DMS53 treated with DMSO at 0.1 percent for 48 hours (cell line): ENCODE measurements around the gene KMT2D.
"Not testable (repeated sequence)": the region's sequence is repeated elsewhere in the genome, so short reads cannot be mapped to it uniquely, and the experiment has no call there.

Source experiments
- DNase-seq: peaks from one replicate; lab custom pipeline; 2025; ENCODE audit not compliant: unreplicated experiment; lab: John Stamatoyannopoulos, UW

The KMT2D gene

DNA sequence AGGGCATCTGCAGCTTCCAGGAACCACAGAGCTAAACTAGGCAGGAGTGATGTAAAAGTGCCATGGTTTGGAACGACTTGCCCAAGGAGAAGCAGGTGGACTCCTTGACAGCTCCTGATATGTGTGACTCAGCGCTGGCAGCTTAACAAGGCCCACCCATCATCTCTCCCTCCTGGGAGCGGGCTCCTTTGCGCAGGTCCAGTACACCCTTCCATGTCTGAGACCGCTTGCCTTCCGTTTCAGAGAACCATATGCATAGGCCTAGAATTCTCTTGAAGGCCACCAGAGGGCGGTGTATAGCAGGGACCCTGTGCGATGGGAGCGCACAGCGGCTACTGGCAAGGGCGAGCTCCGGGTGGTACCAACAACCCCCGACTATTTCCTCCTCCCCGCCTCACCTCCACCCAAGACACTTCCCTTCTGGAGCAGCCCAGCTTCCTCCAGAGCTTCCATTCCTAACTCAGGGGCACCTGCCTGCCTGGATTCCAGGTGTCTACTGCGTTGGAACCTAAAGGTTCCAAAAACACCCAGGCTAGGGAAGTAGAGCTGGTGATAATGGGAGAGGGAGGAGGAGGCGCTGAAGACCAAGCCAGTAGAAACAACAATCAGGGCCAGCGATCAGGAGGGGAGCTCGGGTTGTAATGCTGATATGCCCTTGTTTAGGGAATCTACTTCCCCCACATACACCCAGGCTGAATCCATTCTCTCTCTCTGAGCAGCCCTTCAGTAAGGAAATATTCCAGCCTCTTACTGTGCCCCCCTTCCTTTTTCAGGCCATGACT, 27.7 kb upstream of the KMT2D start:
- peak; percentile 91 for DNase-seq

DNA sequence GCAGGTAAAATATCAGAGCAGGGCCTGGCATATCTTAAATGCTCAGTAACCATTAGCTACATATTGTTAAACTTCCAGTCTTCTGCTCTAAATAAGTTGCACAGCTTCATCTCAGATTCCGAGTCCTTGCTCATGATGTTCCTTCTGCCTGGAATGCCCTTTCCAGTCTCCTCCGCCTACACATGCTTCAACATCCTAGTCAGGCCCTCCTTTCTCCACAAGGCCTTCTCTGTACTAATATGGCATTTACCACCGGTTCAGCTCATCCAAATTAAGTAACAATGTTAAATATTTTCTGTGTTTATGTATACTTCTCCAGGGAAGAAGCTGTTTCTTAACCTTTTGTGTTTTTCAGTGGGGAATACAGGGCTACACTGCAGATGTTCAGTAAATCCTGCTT, 25.5 kb upstream of the KMT2D start:
- no peak for DNase-seq

DNA sequence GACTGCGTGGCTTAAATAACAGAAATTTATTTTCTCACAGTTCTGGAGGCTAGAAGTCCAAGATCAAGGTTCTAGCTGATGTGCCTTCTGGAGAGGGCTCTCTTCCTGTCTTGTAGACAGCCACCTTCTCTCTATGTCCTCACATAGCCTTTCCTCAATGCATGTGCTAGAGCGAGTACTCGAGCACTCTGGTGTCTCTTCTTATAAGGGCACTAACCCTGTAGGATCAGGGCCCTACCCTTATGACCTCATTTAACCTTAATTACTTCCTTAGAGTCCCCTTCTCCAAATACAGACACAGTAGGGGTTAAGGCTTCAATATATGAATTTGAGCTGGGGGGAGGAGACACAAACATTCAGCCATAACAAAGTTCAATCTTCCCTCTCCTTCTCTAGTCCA, 23.8 kb upstream of the KMT2D start:
- no peak for DNase-seq

DNA sequence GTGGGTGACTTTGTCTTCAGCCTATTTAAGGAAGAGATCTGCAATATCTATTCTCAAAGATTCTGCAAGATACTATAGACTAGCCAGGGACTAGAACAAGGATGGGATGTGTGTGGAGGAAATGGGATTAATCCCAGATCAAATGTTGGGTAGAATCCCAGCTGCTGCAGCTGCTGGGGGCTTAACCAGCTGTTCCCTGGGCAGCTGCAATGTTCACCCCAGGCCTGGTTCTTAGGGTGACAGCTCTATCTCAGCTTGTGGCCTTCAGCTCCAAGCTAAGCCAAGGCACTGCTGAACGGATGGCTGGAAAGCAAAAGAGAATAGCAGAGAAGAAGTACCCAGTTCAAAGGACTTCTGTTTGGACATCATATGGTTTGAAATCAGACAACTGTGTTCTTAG, 19.2 kb upstream of the KMT2D start:
- DNase-seq = no peak

DNA sequence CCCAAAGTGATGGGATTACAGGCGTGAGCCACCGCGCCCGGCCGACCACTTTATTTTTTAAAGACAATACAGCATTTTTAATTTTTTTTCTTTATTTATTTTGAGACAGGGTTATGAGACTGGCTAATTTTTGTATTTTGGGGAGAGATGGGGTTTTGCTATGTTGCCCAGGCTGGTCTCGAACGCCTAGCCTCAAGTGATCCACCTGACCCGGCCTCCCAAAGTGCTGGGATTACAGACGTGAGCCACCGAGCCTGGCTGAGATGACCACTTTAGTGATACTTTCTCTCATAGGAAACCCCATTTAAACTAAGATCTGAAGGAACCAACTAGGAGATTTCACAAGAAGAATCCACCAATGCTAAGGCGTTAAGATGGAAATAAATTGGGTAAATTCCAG, 10.4 kb upstream of the KMT2D start:
- no peak for DNase-seq

DNA sequence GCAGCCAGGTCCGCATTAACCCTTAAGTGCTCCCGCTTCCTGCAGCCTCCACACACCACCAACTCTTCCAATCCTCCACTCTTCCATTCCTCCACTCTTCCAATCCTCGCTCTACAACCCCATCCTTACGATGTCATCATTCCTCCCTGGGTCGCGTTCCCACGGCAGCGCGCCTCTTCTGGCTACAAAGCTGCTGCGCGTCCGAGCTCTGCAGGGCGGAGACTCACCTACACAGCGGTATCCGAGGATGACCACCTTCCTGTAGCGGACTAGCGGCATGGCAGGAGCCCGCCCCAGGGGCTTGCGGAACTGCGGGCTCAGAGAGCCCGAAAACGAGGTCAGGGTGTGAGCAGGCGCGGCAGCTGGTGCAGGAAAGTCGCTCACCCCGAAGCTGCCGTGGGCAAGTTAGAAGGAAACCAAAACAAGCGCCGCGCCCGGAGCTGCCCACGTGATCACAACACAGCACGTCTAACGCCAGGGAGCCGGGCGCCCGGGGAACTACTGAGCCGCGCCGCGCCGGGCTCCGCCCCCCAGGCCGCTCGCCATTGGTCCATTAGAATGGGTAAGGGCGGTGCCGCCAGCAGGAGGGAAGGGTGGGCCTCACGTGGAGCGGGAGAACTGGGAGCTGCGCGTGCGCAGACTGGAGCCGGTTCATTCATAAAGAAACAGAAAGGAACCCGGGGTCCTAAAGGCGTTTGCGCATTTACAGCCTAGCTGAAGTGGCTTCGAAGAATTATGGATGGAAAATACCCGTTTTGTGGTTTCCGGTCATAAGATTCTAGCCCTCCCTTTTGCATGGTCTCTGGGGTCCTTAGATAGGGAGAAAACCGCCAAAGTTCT, 9.1 kb upstream of the KMT2D start, which contains the start of gene RHEBL1:
TSS of gene RHEBL1 (minus strand) at position 473 of the 840 bp plus-strand sequence. CDS start at position 279, 194 bp downstream.
- DNase-seq = peak; percentile 94

DNA sequence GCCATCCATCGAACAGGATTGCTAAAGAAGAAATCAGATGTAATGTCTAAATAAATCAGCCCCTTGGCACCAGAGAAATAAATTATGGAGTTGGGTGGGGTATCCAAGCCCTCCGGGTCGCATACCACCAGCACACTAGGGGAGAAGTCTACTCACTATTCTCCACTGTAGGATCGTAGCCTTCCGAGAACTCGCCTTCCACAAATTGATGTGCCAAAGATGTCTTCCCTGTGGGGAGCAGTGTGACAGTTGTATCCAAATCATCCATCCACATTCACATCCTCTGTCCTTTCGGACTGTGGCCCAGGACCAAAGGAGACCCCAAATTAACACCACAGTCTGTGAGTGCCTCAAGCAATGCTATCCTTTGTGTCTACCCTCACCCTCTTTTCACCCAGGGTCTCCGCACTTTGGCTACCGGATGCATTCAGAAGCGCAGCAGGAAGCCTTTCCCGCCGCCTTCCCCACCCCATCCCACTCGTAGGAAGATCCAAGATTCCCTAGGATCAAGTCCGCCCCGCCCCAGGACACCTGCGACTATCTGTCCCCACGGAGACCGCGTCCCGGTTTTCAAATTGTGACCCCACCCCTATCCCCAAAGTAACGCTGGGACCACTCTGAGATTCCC, 8.4 kb upstream of the KMT2D start:
- DNase-seq = no peak

DNA sequence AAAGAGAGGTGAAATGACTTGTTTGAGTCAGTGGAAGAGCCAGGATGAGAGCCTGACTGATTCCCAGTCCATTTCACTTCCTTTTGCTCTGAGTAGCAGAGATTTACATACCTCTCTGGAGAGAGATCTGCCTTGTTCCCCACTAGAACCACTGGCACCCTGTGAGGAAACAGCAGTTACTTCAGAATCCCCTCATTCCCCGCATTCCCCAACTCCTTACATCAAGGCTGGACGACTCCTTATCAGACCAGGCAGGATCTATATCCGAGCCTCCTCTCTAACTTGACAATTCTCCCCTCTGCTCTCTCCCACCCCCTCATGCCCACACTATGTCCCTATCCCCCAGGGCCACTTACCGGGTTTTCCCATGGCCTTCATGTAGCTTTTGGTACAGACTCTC, 5.5 kb upstream of the KMT2D start:
- DNase-seq = no peak

DNA sequence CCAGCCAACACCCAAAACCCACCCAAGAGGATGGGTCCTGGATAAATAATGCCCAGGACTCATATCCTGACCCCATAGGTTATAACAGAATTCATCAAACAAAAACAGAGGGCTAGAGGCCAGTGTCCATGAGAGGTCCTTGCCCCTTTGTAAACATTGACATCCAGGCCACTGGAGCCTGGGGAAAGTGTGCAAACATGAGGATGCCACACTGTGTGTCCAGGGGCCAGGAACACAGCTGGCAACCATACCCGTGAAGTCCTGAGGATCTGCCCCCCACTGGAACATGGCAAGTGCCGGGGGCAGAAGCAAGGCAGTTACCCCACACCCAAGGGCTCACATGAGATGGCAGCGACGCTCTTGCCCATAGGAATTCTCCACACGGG, 4.2 kb upstream of the KMT2D start:
- no peak for DNase-seq

DNA sequence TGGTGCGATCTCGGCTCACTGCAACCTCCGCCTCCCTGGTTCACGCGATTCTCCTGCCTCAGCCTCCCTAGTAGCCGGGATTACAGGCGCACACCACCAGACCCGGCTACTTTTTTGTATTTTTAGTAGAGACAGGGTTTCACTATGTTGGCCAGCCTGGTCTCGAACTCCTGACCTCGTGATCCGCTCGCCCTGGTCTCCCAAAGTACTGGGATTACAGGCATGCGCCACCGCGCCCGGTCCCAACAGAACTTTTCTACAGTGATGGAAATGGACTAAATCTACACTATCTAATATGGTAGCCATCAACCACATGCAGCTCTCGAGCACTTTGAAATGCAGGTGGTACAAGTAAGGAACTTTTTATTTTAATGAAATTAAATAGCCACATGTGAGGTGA, 1.3 kb upstream of the KMT2D start:
- DNase-seq = not testable (repeated sequence)

DNA sequence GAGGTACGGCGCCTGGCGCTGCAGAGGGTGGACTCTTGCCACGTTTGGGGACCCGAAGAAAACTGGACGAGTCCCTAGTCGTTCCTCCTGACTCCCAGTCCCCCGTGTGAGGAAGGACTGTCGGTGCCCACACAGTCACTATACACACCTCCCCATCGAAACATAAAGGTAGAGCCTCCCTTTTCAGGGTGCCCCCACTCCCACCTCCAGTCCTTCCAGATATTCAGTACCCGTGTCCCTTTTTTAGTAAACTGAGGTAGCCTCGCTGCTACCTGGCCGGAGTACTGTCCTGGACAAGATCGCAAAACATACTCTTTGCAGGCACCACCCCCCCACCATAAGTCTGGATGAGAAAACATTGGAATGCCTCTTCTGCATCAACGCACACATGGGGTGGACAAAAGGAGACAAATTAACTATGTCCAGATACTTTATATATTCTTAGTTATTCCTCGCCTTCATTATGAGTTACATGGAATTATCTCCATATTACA, 610 bp upstream of the KMT2D start:
- no peak for DNase-seq

DNA sequence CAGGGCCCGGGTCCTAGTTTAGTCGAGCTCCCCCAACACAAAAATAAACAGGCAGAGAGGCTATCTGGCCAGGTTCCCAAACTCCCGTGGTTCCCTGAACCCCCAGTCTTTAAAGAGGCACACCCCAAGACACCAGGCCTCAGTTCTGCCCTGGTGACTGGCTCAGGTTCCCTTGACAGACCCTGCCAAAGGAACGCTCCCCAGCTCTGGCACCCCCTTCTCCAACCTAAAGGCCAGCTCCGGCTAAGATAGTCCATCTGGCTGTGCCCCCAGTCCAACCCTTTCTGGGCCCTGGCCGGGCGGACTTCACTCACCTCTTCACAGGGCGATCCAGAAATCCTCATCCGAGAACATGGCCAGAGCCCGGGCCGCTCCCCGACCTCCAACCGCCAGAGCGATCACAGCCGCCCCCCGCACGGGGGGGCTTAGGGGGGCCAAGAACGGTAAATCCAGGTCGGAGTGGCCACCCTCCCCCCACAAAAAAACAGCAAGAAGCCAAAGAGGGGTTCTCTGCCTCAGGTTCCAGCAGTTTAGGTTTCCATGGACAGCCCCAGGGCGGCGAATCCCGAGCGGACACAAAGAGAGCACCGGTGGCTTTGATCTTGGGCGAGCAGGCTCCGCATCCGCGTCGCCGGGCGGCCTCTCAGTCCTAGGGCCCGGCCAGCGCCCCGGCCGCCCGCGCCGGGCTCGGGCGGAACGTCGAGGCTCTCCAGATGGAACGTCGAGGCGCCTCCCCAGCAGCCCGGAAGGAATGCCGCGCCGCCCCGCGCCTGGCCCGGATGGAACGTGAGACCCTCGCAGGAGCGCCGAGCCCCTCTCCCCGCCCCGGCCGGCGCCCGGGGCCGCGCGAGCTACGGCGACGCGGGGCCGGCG, 1.1 kb downstream of the KMT2D start:
- peak; percentile 3 for DNase-seq

DNA sequence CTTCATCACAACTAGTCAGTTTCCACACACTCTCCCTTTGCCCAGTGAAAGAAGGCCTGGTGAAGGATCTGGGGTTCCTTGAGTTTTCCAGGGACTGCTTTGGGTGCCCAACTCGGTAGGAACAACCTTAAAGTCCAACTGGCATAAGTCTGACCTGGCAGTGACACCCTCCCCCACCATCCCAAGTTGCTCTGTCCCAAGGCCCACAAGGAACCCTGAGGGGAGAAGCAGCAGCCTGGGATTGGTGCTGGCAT, 1.6 kb downstream of the KMT2D start:
- no peak for DNase-seq

DNA sequence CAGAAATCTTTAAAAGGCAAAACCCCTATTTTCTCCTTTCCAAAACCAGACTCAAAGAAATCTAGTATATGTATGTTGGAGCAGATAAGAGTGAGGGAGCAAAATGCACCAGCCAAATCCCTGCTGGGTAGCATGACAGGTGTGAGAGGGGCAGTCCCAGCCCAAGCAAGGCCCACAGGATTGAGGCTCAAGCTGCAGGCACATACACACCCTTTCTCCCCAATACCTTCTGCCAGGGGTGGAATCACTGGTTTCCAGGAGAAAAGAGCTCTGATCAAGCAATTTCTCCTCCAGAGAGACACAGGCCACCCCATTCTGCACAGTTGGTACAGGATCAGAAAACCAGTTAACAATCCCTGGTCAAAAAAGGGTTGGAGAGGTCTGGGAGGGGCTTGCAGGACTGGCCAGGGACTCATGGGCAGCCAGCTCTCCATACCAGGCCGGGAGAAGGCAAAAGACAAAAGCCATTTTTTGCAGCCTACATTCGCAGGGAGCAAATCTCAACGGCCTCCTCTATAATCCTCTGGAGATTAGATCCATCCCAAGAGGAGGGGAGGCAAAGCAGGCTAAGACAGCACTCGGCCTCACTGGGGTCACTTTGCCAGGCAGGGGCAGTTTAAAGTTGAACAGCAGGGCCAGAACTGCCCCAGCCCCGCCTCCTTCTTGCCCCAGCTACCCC, 2.1 kb downstream of the KMT2D start:
- no peak for DNase-seq

DNA sequence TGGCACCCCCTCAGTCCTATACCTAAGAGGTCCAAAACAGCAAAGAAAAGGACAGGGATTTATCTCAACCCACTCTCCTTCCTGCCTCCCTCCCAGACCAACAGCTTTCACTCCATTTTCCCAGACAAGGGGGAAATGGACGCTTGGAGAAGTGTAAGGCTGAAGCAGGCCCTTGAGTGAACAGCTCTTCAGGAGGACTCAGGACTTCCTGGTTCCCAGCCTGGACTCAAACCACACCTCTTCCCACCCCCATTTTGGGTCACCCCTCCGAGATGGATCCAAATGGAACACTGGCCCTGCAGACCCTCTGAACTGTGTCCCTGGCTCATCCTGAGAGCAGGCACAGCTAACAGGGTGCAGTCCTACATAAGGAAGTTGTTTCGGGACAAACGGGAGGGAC, 2.7 kb downstream of the KMT2D start:
- DNase-seq = peak; percentile 31

DNA sequence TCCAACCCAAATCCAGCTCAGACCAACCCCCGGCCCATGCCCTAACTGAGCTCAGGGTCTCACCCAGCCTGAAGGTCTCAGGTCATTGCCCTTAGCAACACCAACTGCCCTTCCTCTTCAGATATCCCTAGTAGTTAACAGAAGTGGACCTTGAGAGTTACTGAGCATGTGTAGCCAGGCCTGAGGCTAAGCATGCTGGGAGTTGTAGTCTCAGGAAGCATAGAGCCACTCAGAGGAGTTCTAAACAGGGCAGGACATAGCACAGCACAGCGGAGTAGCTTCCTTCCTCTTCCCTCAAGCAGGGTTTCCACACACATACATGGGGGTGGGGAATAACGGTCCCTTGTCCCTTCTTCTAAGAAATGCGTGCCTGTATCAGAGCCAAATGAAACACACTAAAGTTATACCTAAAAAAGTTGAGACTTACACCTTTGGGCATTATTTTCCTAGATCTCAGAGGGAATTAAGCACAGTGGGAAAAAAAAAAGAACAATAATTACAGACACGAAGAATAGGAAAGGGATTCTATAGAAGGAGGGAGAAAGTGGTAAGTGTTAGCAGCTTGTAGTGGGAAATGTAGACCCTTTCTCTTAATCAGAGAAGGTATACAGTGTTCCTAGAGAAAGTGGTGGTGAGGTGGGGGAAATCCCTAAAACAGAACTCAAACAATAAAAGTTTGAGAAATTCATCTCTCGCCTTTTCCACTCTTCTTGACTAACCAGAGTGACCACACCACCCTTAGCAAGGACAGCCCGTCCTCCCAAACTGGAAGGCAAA, 4.4 kb downstream of the KMT2D start:
- peak; percentile 7 for DNase-seq

DNA sequence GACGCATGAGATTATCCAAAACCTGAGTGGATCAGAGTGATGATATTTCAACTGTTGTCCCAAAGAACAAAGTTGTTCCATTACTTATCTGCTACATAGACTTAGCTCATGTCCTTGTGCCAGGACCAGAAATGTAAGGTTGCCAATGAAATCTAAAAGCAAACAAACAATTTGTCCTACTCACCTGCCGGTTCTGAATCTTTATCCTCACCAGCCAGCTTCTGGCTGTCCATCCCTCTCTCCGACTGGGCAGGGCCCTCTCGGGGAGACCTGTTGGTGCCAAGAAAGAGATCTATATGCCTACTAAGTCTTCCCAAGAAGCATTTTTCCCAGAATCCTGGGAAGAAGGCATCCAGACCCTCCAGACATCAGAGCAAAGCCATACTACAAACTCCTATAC, 5.5 kb downstream of the KMT2D start:
- DNase-seq = no peak

DNA sequence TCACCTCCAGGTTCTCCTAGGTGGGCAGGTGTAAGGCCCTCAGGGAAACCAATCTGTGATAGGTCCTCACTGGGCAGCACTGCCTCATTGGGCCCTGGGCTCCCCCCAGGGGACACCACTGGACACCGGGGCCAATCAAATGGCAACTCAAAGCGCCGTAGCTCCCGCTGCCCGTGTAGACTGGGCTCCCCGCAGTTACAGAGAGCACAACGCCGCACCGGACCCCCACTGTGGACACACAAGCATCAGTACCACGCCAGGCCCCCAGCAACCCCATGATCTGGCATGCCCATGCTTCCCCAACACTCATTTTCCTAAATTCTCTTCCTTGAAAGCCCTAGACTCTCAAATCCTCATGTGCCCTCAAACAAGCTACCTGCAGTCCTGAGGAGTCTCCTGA, 6.1 kb downstream of the KMT2D start:
- DNase-seq = no peak

DNA sequence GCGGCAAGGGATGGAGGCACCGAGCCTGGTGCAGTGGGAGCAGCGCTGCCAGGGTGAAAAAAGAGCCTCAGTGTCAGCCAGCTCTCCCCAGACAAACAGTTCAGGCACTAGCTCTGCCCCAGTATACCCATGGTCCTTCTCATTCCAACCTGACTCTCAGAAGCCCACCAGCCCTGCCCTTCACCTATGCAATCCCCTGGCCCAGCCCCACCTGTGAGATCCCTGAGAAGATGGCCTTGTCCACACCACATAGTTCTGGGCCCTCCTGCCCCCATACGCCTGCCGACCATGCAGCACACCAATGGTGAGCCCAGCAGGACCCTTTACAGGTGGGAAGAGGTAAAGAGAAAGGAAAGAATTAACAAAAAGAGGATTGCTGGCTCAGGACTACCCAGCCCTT, 6.5 kb downstream of the KMT2D start:
- DNase-seq = no peak
